ENCODE data around the gene PRKN.

- TF ChIP-seq, protein P1, sequence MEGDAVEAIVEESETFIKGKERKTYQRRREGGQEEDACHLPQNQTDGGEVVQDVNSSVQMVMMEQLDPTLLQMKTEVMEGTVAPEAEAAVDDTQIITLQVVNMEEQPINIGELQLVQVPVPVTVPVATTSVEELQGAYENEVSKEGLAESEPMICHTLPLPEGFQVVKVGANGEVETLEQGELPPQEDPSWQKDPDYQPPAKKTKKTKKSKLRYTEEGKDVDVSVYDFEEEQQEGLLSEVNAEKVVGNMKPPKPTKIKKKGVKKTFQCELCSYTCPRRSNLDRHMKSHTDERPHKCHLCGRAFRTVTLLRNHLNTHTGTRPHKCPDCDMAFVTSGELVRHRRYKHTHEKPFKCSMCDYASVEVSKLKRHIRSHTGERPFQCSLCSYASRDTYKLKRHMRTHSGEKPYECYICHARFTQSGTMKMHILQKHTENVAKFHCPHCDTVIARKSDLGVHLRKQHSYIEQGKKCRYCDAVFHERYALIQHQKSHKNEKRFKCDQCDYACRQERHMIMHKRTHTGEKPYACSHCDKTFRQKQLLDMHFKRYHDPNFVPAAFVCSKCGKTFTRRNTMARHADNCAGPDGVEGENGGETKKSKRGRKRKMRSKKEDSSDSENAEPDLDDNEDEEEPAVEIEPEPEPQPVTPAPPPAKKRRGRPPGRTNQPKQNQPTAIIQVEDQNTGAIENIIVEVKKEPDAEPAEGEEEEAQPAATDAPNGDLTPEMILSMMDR (IDR thresholded peaks at IDR 0.05; ENCODE audit: insufficient read depth, low read length): no peak
- no peak for TF ChIP-seq POLR2AphosphoS5 (IDR thresholded peaks at IDR 0.05; ENCODE audit: low read depth)
- no peak for TF ChIP-seq GABPA (IDR thresholded peaks at IDR 0.05; ENCODE audit: low read depth)
- TF ChIP-seq SPI1 (IDR thresholded peaks at IDR 0.05; ENCODE audit: borderline replicate concordance, low read depth): no peak
Observed at GRCh38 chr6:162488444-162488843, 239.1 kb downstream of the PRKN start.
